Smooth muscle cell (in vitro differentiated cells): ENCODE data around the gene SMAD3. TPM values are rescaled to one million over a fixed set of nuclear protein-coding genes. Genes with fewer than 3 reads are reported as not detected.

ENCODE experiments used
- DNase-seq: peaks from one replicate; lab custom pipeline; 2025; ENCODE audit not compliant: unreplicated experiment; lab: John Stamatoyannopoulos, UW
- H2AFZ ChIP-seq: fragments of 200-600 bp; sonication (generic); 2 replicates; pipeline ENCODE4 v1.6.0; 2016; ENCODE audit warnings: antibody characterized with exemption, low read depth, mild to moderate bottlenecking
- H3F3A ChIP-seq: fragments of 200-600 bp; sonication (generic); 2 replicates; pipeline ENCODE4 v1.6.0; 2017; ENCODE audit warnings: antibody characterized with exemption, low read depth
- H3K27ac ChIP-seq: fragments of 200-600 bp; sonication (generic); 2 replicates; pipeline ENCODE4 v1.5.1; 2016; ENCODE audit warnings: low read depth, mild to moderate bottlenecking
- H3K27me3 ChIP-seq: fragments of 200-600 bp; sonication (generic); 2 replicates; pipeline ENCODE4 v1.6.1; 2016; ENCODE audit warnings: low read depth, mild to moderate bottlenecking
- H3K36me3 ChIP-seq: fragments of 200-600 bp; sonication (generic); 2 replicates; pipeline ENCODE4 v1.5.1; 2016; ENCODE audit warnings: low read depth
- H3K4me1 ChIP-seq: fragments of 200-600 bp; sonication (generic); 2 replicates; pipeline ENCODE4 v1.5.1; 2016; ENCODE audit warnings: low read depth
- H3K4me2 ChIP-seq: fragments of 200-600 bp; sonication (generic); 2 replicates; pipeline ENCODE4 v1.6.0; 2016; ENCODE audit warnings: mild to moderate bottlenecking
- H3K4me3 ChIP-seq: fragments of 200-600 bp; sonication (generic); 2 replicates; pipeline ENCODE4 v1.5.1; 2016; ENCODE audit warnings: mild to moderate bottlenecking
- H3K79me2 ChIP-seq: fragments of 200-600 bp; sonication (generic); 2 replicates; pipeline ENCODE4 v1.6.0; 2016; ENCODE audit warnings: low read depth, mild to moderate bottlenecking
- H3K9ac ChIP-seq: fragments of 200-600 bp; sonication (generic); 2 replicates; pipeline ENCODE4 v1.6.0; 2016; ENCODE audit warnings: low read depth
- H3K9me3 ChIP-seq: fragments of 200-600 bp; sonication (generic); replicated peaks from 2 replicates; pipeline ENCODE4 v1.5.1; 2016; ENCODE audit warnings: low read depth
- H4K20me1 ChIP-seq: fragments of 200-600 bp; sonication (generic); 2 replicates; pipeline ENCODE4 v1.6.0; 2016; ENCODE audit warnings: low read depth
- CTCF ChIP-seq: fragments of 200-600 bp; sonication (generic); IDR thresholded peaks from 2 replicates; pipeline ENCODE4 v1.5.1; 2017; ENCODE audit warnings: borderline replicate concordance, mild to moderate bottlenecking, antibody characterized with exemption; ENCODE audit not compliant: insufficient read depth, poor library complexity, severe bottlenecking
- WGBS: methylation state at CpG from one replicate; pipeline ENCODE4 v1.1.7; 2016; ENCODE audit warnings: low lambda C conversion rate; 5-methylcytosine and 5-hydroxymethylcytosine counted together
- polyA plus RNA-seq: library from polyadenylated mRNA; unstranded; fragments of >200 nt; fragmentation: Nextera tagmentation; extraction: Ambion mirVana; gene quantifications from 2 replicates; pipeline ENCODE4 v1.2.1, GENCODE V29; 2016
- total RNA-seq: library from RNA; depleted of rRNA; stranded (reverse); fragments of >200 nt; gene quantifications from 2 replicates; pipeline ENCODE4 v1.2.3, GENCODE V29; 2014

SMAD3 gene
- total and polyA plus RNA-seq, 2 experiments from 2014 or later: 20.2 to 21.9 TPM

- Histone ChIP-seq H3K9me3 (no peaks in the 10 kb centered on the region), H4K20me1 (peaks cover 59% of the 10 kb centered on the region), H3K79me2 (peaks cover 58% of the 10 kb centered on the region), H3K27ac (peak overlapping the region; percentile 92), H3F3A (peaks cover 17% of the 10 kb centered on the region), H3K9ac (peak overlapping the region; percentile 69), H3K36me3 (no peaks in the 10 kb centered on the region), H3K4me3 (peak overlapping the region; percentile 80), H3K27me3 (no peaks in the 10 kb centered on the region), H2AFZ (no peak overlapping the region), H3K4me2 (peak overlapping the region; percentile 92), H3K4me1 (peaks cover 61% of the 10 kb centered on the region)
- WGBS: 15% methylated on average over 3 of the region's 3 CpGs
- DNase-seq: no peak
- no peak for TF ChIP-seq CTCF
These were observed 2.6 kb downstream of the SMAD3 start for GRCh38 chr15:67067930-67068551.

GRCh38 chr15:67068710-67069400, 3.5 kb downstream of the SMAD3 start:
- Histone ChIP-seq H3K27ac (peak overlapping the region; percentile 92), H3K36me3 (no peaks in the 10 kb centered on the region), H3K4me3 (peak overlapping the region; percentile 80), H3K9ac (peak overlapping the region; percentile 69), H3K4me1 (peaks cover 57% of the 10 kb centered on the region), H4K20me1 (peaks cover 66% of the 10 kb centered on the region), H3K9me3 (no peaks in the 10 kb centered on the region), H3K4me2 (peak overlapping the region; percentile 92), H3F3A (peaks cover 9% of the 10 kb centered on the region), H3K79me2 (peaks cover 67% of the 10 kb centered on the region), H3K27me3 (no peaks in the 10 kb centered on the region), H2AFZ (no peak overlapping the region)
- no peak for DNase-seq
- WGBS: 18% methylated on average over 6 of the region's 6 CpGs
- TF ChIP-seq CTCF: no peak

GRCh38 chr15:67070150-67070549, 4.7 kb downstream of the SMAD3 start:
- no peak for DNase-seq
- peaks cover 9% of the 10 kb centered on the region for H3F3A ChIP-seq
- no peaks in the 10 kb centered on the region for H3K9me3 ChIP-seq
- H4K20me1 ChIP-seq: peaks cover 78% of the 10 kb centered on the region
- no peak overlapping the region for H3K4me3 ChIP-seq
- no peak overlapping the region for H3K27ac ChIP-seq
- peaks cover 51% of the 10 kb centered on the region for H3K4me1 ChIP-seq
- H2AFZ ChIP-seq: no peak overlapping the region
- H3K36me3 ChIP-seq: no peaks in the 10 kb centered on the region
- no peak for TF ChIP-seq CTCF
- H3K79me2 ChIP-seq: peaks cover 80% of the 10 kb centered on the region
- H3K4me2 ChIP-seq: no peak overlapping the region
- WGBS: 78% methylated on average over 5 of the region's 5 CpGs
- no peak overlapping the region for H3K9ac ChIP-seq
- H3K27me3 ChIP-seq: no peaks in the 10 kb centered on the region
